Inflammatory macrophage treated with lipopolysaccharide for 4 hours (primary cell): ENCODE data around the gene MBP.

Experiments used
- DNase-seq: peaks from one replicate; pipeline ENCODE4 v3.0.0-alpha.2; 2020

MBP gene

DNA sequence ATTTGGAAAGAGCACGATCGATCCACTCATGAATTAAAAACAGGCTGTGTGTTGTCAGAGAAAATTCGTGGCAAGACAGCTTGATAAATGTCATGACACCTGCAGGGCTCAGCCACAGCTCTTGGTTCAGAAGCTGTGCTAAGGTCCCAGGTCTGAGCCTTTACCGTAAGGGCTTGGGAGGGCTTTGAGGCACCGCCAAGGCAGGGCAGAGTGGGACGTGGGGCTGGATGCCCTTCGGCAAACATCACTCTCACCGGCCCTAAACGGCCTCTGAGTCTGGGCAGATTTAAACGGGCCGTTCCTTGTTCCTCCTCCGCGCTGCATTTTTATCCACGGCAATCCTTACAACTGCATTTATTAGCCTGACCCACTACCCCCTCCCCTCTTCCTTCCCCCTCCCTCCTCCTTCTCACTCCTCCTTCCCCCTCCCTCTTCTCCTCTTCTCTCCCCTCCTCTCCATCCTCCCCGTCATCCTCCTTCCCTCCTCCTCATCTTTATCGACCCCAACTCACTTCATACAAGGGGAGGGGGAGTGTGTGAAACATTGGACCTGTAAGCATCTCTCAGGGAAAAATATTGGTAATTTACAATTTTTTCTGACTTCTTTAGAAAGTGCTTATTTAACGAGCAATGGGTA is 33.9 kb downstream of the MBP start:
- DNase-seq: no peak

DNA sequence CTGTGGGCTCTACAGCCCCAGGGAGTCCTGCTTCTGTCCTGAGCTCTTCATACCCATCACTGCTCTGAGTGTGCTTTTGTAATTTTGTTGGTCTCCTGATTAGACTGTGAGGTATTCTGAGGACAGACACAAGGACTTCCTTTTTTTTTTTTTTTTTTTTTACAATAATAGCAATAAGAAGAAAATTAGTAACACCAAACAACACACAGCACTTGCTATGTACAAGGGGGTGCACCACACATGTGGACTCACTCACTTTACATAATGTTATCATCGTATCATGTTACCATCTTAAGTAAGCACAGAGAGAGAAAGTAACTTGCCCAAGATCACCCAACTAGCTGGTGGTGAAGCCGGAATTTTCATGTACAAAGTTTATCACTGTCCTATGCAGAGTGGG is 34.6 kb downstream of the MBP start:
- DNase-seq: peak; percentile 80

DNA sequence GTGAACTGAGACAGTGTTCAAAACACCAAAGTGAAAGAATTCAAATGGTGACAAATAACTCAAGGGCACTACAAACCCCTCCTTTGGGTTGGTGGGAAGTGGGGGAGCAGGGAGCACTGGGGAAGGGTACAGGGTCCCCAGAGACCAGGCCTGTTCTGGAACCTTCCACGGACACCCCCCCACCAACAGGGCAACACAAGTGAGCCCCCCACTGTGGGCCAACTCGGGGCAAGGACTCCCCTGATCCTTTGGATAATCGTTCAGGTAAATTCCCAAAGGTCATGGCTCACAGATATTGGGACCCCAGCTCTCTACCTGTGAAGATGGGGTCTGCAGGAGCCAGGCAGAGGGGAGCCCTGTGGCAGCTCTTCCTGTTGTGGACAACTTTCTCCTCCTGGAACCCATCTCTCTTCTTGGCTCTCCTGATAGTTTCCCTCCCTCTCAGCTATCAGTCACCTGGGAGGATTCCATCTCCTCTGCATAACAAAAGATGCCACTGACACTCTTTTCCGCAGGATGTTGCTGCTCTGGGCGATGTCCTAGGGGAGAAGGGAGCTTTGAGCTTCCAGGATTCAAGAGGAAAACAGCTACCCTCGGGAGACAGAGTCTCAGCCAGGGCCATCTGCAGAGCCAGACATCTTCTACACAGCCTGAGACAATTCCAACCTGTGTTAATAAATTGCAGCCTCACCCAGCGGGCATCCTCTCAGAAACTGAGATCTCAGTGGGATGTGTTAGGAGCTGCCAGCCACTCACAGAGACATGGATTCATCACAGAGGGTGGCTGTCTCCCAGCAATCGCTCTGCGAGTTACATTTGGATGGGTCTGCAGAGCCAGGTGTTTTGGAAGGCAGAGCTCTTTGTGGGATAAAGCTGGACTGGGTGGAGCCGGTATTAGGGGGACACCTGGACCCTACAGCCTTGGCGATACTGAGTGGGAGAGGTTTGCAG is 35.4 kb downstream of the MBP start:
- no peak for DNase-seq

- peak; percentile 74 for DNase-seq
Measured at GRCh38 chr18:77095391-77096371, 36.9 kb downstream of the MBP start.

DNA sequence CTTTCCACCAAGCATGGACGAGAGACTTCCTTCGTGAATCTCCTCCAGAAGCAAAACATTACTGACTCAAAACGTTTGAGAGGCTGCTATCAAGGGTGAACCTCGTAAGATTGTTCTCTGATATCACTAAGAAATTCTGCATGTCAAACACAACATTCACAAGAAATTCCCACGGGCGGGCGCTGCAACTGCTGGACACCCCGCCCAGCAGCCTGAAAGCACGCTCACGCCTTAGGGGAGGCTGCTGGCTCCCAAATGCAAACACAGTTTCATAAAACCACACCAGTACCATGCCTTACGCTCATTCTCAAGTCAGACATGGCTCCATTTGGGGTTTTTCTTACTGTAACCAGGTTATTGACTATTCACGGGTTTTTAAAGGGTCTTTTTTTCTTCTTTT is 39.0 kb downstream of the MBP start:
- no peak for DNase-seq

DNA sequence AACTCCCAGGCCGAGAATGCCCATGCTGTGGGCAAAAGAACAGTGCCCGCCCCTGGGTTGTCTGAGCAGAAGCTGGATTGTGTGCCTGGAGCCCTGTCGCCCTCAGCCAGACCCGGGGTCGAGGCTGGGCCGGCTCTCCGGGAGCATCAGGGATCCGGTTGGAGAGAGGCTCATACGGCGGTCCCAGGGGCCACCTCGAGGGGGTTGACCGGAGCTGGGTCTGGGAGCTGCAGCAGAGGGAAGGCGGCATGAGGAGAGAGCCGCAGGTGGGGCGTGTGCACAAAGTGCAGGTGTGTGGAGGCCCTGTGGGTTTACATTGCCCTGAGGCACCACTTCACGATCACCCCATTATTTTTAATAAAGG is 39.5 kb downstream of the MBP start:
- no peak for DNase-seq

DNA sequence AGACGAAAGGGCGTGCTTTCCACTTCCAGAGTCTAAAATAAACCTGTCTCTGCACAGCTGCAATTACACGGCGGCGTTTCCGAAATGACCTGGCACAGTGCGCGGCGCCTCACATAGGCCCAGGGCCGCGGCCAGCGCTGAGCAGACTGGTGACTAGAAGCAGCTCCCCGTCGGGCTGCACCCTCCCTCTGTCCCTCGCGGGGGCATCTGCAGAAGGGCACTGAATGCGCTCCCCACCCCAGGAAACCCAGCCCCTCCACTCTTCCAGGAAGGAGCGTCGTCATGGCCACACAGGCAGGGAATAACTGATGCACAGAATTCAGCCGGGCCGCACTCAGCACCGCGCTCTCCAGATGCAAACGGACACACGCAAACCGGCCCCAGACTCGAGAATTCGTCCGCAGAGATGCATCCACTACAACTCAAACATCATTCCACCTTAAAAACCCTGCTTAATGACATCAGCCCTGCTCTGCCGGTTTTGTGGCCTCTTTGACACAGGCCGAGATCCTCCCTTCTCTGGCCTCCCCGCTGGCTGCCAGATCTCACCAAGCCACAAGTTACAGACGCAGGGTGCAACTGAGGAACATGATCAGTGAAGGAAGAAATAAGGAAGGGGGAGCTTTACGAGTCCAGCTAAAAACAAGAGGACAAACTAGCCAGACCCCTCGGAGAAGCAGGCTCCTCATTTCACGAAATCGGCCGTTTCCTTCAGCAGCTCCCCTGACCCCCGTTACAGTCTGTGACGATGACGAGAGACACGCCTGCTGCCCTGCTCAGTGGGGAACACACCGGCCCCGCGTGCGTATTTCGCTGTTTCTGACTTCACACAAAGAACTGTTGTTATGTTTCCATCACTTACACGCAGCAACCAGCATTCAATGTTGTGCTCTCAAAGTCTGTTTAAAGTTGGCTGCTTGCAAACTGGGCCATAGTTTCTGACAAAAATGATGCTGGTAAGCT is 40.2 kb downstream of the MBP start:
- DNase-seq: no peak

DNA sequence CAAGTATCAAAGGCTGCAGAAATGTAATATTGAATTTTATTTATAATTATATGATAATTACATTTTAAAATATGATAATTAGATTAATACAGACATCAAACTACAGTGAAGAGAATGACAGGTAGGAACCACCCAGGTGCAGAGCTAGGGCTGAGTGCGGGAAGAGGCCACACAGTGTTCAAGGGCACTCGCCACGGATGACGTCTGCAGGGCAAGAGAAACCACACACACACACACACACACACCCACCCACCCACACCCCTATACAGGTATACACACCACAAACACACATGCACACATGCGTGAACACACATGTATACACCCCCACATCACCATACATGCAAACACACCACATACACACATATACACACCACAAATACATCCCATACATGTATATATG is 41.2 kb downstream of the MBP start:
- DNase-seq: no peak

GRCh38 chr18:77090546-77091174 is 41.9 kb downstream of the MBP start:
- no peak for DNase-seq

- DNase-seq: no peak
Measured at GRCh38 chr18:77089723-77090285, 42.8 kb downstream of the MBP start.

DNA sequence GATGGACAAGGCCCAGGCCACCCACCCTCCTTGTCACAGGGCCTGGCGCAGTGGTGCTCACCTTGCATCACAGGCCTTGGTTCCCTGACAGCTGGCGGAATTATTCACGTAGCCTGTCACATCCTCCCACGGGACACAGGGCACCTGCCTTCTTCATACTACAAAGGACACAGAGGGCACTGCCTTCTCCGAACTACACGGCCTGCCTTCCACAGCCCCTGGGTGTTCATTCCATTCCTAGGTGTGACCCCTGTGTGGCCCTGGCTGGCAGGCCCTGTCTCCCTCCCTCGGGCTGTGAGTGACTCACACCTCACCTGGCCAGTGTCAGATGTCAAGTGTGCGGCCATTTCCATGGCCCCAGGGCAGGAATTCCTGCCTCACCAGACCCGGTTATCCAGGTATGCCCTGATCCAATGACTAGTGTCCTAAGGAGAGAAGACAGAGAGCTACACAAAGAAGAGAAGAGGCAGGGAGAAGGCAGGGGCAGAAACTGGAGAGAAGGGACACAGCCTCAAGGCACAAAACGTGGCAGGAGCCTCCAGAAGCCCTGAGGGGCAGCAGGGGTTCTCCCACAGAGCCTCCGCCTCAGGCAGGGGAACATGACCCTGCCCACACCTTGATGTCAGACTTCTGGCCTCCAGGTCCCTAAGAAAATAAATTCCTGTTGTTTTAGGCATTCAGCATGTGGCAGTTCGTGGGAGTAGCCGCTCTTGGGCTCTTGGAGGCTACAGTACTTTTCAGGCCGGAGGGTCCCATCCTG is 43.4 kb downstream of the MBP start:
- no peak for DNase-seq

GRCh38 chr18:77087393-77088141 is 45.0 kb downstream of the MBP start:
- DNase-seq: no peak

GRCh38 chr18:77086656-77087392 is 45.8 kb downstream of the MBP start:
- DNase-seq: no peak

GRCh38 chr18:77086034-77086433 is 46.5 kb downstream of the MBP start:
- peak; percentile 71 for DNase-seq

DNA sequence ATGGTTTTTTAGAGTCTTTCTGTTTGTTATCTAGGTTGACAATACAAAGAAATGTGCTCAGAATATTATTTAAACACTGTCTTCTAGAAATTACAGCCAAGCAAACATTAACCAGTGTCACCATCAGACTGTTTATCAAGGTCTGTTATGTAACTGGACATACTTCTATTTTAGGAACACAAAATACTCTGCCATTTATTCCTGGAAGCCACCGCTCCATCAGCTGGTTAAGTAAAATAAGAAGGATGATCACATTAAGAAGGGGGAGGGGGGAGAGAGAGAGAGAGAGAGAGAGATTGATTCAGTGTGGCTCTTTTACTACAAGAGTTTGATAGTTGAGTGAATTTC is 47.9 kb downstream of the MBP start:
- DNase-seq: no peak

- DNase-seq: no peak
Measured at GRCh38 chr18:77082316-77082955, 50.1 kb downstream of the MBP start.

DNA sequence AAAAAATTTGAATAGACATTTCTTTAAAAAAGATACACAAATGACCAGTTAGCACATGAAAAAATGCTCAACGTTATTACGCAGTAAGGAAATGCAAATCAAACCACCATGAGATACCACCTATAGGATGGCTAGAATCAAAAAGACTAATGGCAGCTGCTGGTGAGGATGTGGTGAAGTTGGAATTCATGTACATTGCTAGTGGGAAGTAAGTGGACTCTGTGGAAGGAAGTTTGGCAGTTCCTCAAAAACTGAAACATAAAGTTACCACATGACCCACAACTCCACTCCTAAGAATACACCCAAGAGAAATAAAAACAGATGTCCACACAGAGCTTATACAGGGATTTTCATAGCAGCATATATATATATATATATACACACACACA is 51.2 kb downstream of the MBP start:
- DNase-seq: peak; percentile 83

DNA sequence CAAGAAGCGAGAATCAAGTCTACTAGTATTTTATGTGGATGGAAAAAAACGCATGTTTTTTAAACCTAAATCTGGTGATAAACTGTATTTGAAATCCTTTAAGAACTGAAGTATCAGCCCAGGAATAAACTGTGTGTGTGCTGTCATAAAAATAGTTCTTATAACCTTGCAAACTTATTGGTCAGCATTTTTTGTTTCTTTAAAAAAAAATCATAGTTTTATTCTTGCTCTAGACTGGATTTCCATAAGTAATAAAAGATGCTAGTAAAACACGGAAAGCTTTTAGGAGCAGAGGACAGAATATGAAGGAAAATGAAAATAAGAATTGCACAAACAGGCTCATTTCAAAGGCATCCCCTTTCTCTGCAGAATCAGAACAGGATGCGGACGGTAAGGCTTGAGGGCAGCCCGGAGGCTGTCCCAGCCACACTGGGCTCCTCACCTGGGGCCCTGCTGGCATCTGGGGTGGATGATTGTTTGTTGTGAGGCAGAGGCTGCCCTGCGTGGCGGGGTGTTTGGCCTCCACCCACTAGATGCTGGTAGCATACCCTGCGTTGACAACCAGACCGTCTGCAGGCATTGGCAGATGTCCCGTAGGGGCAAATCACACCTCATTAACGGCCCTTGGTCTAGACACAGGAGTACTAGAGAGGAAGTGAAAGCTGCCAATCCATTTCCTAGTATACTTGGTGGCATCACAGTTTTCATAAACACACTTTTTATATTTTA is 52.5 kb downstream of the MBP start:
- no peak for DNase-seq
